ENCODE results near the gene CDK6.

Gene CDK6

GRCh38 chr7:92824901-92825480 is 11.4 kb downstream of the CDK6 start:
- DNase-seq = no peak

GRCh38 chr7:92824450-92824849 is 11.9 kb downstream of the CDK6 start:
- no peak for DNase-seq

- DNase-seq = no peak
Measured at GRCh38 chr7:92823042-92823441, 13.3 kb downstream of the CDK6 start.

GRCh38 chr7:92820191-92820590 is 16.2 kb downstream of the CDK6 start:
- no peak for DNase-seq

GRCh38 chr7:92817398-92817797 is 19.0 kb downstream of the CDK6 start:
- no peak for DNase-seq

GRCh38 chr7:92815412-92815811 is 21.0 kb downstream of the CDK6 start:
- DNase-seq = no peak

- DNase-seq = no peak
Measured at GRCh38 chr7:92813390-92814024, 22.9 kb downstream of the CDK6 start.

GRCh38 chr7:92811158-92811557 is 25.2 kb downstream of the CDK6 start:
- DNase-seq = no peak

- no peak for DNase-seq
Measured at GRCh38 chr7:92809760-92810573, 26.4 kb downstream of the CDK6 start.

- DNase-seq = no peak
Measured at GRCh38 chr7:92809397-92809759, 27.0 kb downstream of the CDK6 start.

- no peak for DNase-seq
Measured at GRCh38 chr7:92808635-92809034, 27.7 kb downstream of the CDK6 start.

GRCh38 chr7:92808006-92808405 is 28.4 kb downstream of the CDK6 start:
- DNase-seq = no peak

- no peak for DNase-seq
Measured at GRCh38 chr7:92806496-92806895, 29.9 kb downstream of the CDK6 start.

GRCh38 chr7:92802406-92802805 is 34.0 kb downstream of the CDK6 start:
- no peak for DNase-seq

GRCh38 chr7:92799446-92800211 is 36.7 kb downstream of the CDK6 start:
- no peak for DNase-seq

- DNase-seq = no peak
Measured at GRCh38 chr7:92798517-92799249, 37.7 kb downstream of the CDK6 start.

- DNase-seq = no peak
Measured at GRCh38 chr7:92797693-92798092, 38.7 kb downstream of the CDK6 start.

GRCh38 chr7:92797284-92797683 is 39.1 kb downstream of the CDK6 start:
- DNase-seq = no peak

GRCh38 chr7:92794831-92795230 is 41.5 kb downstream of the CDK6 start:
- no peak for DNase-seq

GRCh38 chr7:92794391-92794790 is 42.0 kb downstream of the CDK6 start:
- no peak for DNase-seq

GRCh38 chr7:92793656-92794205 is 42.6 kb downstream of the CDK6 start:
- DNase-seq = no peak

- DNase-seq = no peak
Measured at GRCh38 chr7:92790992-92791391, 45.4 kb downstream of the CDK6 start.
